Measurements from ENCODE around the gene ZDHHC14. TPM values are rescaled to one million over a fixed set of nuclear protein-coding genes. Genes with fewer than 3 reads are reported as not detected.

Gene ZDHHC14
- total RNA-seq, 2 experiments from 2014 or later: 1.3 to 1.6 TPM

- POLR2A ChIA-PET: interaction anchor here (0.9 kb wide), 1 partner anchor 14 kb away, joined by 4 read pairs; the partner anchor contains the start of gene ZDHHC14
- no peak overlapping the region for H3K27ac Mint-ChIP-seq
- no peak for TF ChIP-seq CTCF (IDR thresholded peaks at IDR 0.05)
- H3K27me3 Mint-ChIP-seq: peaks cover 64% of the 10 kb centered on the region
- no peaks in the 10 kb centered on the region for H3K36me3 Mint-ChIP-seq (ENCODE audit: low read depth)
- ATAC-seq (ENCODE audit: poor library complexity) (no peak), DNase-seq (no peak)
- CTCF ChIA-PET: no interaction called here
- H3K9me3 Mint-ChIP-seq: no peaks in the 10 kb centered on the region
- Histone ChIP-seq H3K4me3 (ENCODE audit: low read length) (no peak overlapping the region), H3K4me1 (ENCODE audit: insufficient read depth, low read length) (peaks cover 11% of the 10 kb centered on the region), H3K27me3 (ENCODE audit: control insufficient read depth in 1 of 2, insufficient read depth in 2 of 2, low read length in 2 of 2) (peaks cover 0 to 31% of the 10 kb centered on the region in 2 experiments), H3K27ac (ENCODE audit: low read depth in 1 of 2, low read length in 2 of 2) (no peak overlapping the region), H3K9me3 (ENCODE audit: control insufficient read depth in 1 of 2, insufficient read depth in 1 of 2, low read length in 2 of 2) (no peaks in the 10 kb centered on the region), H3K36me3 (ENCODE audit: insufficient read depth, low read length) (no peaks in the 10 kb centered on the region)
- H3K4me1 Mint-ChIP-seq (ENCODE audit: low read depth): peaks cover 9% of the 10 kb centered on the region
- intact Hi-C loops (cut with DNase I, micrococcal nuclease): no loop called here
- H3K4me3 Mint-ChIP-seq: no peak overlapping the region
These were observed 14.3 kb upstream of the ZDHHC14 start for GRCh38 chr6:157366648-157367047.

- Mint-ChIP-seq H3K4me3 (no peak overlapping the region), H3K36me3 (ENCODE audit: low read depth) (no peaks in the 10 kb centered on the region), H3K27ac (no peak overlapping the region), H3K4me1 (ENCODE audit: low read depth) (peaks cover 9% of the 10 kb centered on the region), H3K9me3 (no peaks in the 10 kb centered on the region), H3K27me3 (peaks cover 57% of the 10 kb centered on the region)
- H3K27me3 ChIP-seq (ENCODE audit: control insufficient read depth in 1 of 2, insufficient read depth in 2 of 2, low read length in 2 of 2): peaks cover 0 to 34% of the 10 kb centered on the region in 2 experiments
- no peaks in the 10 kb centered on the region for H3K36me3 ChIP-seq (ENCODE audit: insufficient read depth, low read length)
- peaks cover 11% of the 10 kb centered on the region for H3K4me1 ChIP-seq (ENCODE audit: insufficient read depth, low read length)
- intact Hi-C loops (cut with DNase I, micrococcal nuclease): no loop called here
- CTCF ChIA-PET: interaction anchor here (0.6 kb wide), 1 partner anchor 43 kb away, joined by 3 read pairs; no protein-coding TSS in a partner anchor
- no peaks in the 10 kb centered on the region for H3K9me3 ChIP-seq (ENCODE audit: control insufficient read depth in 1 of 2, insufficient read depth in 1 of 2, low read length in 2 of 2)
- H3K27ac ChIP-seq (ENCODE audit: low read depth in 1 of 2, low read length in 2 of 2): no peak overlapping the region
- ATAC-seq (ENCODE audit: poor library complexity) (no peak), DNase-seq (no peak)
- TF ChIP-seq CTCF (IDR thresholded peaks at IDR 0.05): no peak
- POLR2A ChIA-PET: interaction anchor here (1.7 kb wide), 1 partner anchor 11 kb away, joined by 13 read pairs; no protein-coding TSS in a partner anchor
- no peak overlapping the region for H3K4me3 ChIP-seq (ENCODE audit: low read length)
These were observed 12.5 kb upstream of the ZDHHC14 start for GRCh38 chr6:157368359-157369049.

- Histone ChIP-seq H3K9me3 (ENCODE audit: control insufficient read depth in 1 of 2, insufficient read depth in 1 of 2, low read length in 2 of 2) (no peaks in the 10 kb centered on the region), H3K27ac (ENCODE audit: low read depth in 1 of 2, low read length in 2 of 2) (no peak overlapping the region), H3K4me3 (ENCODE audit: low read length) (no peak overlapping the region), H3K27me3 (ENCODE audit: control insufficient read depth in 1 of 2, insufficient read depth in 2 of 2, low read length in 2 of 2) (peaks cover 0 to 29% of the 10 kb centered on the region in 2 experiments), H3K4me1 (ENCODE audit: insufficient read depth, low read length) (peaks cover 11% of the 10 kb centered on the region), H3K36me3 (ENCODE audit: insufficient read depth, low read length) (no peaks in the 10 kb centered on the region)
- CTCF ChIA-PET: no interaction called here
- no peak for TF ChIP-seq CTCF (IDR thresholded peaks at IDR 0.05)
- Mint-ChIP-seq H3K36me3 (ENCODE audit: low read depth) (no peaks in the 10 kb centered on the region), H3K4me3 (no peak overlapping the region), H3K27me3 (peaks cover 42% of the 10 kb centered on the region), H3K9me3 (no peaks in the 10 kb centered on the region), H3K27ac (no peak overlapping the region), H3K4me1 (ENCODE audit: low read depth) (peaks cover 9% of the 10 kb centered on the region)
- intact Hi-C loops (cut with DNase I, micrococcal nuclease): loop anchor here in 1 of 2 experiments (10.0 kb wide), 1 partner anchor 1274 kb away; the partner anchor contains the start of gene DYNLT1
- DNase-seq (no peak), ATAC-seq (ENCODE audit: poor library complexity) (no peak)
- POLR2A ChIA-PET: no interaction called here
These were observed 10.2 kb upstream of the ZDHHC14 start for GRCh38 chr6:157370755-157371154.
